ENCODE measurements around the gene GBX2. TPM values are rescaled to one million over a fixed set of nuclear protein-coding genes. Genes with fewer than 3 reads are reported as not detected.

The GBX2 gene
- total and polyA plus RNA-seq, 2 of the 8 experiments (the other 6 are each of a cell fraction or from before 2014, with no cell fraction given), result 0.38 to 0.89 TPM

DNA sequence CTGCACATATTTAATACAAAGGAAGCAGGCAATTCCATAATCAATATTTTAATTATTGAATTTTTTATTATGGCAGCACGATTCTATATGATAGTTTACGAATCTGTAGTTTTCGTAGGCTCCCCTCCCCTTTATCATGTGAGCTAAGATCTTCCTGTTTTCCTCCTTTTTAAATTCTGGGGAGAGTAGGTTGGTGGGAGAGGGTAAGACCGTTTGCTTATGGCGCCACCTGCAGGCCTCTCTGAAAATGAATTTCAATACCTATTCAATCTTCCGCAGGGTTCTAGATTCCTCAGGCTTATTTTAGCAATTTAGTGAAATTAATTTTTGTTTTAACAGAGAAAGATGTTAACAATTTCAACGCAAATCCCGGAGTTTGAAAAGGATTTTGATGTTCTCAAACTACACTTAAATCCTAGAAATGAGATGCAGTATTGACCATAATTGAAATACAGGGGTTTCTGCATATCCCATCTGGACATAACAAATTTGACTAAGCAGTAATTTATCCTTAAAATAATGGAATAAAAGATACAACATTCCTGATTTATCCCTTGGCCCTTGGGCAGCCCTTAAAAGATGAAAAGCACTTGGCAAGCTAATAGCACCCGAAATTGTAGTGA is 12.8 kb upstream of the GBX2 start (continued):
- TF ChIP-seq, protein P1, sequence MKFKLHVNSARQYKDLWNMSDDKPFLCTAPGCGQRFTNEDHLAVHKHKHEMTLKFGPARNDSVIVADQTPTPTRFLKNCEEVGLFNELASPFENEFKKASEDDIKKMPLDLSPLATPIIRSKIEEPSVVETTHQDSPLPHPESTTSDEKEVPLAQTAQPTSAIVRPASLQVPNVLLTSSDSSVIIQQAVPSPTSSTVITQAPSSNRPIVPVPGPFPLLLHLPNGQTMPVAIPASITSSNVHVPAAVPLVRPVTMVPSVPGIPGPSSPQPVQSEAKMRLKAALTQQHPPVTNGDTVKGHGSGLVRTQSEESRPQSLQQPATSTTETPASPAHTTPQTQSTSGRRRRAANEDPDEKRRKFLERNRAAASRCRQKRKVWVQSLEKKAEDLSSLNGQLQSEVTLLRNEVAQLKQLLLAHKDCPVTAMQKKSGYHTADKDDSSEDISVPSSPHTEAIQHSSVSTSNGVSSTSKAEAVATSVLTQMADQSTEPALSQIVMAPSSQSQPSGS (IDR thresholded peaks at IDR 0.05; ENCODE audit: low read length), result no peak

Measured in H1 (cell line).